ENCODE results near the gene PSMD11.
"Not testable (repeated sequence)": the region's sequence is repeated elsewhere in the genome, so short reads cannot be mapped to it uniquely, and the experiment has no call there.

The PSMD11 gene

GRCh38 chr17:32520737-32521404, 76.6 kb downstream of the PSMD11 start:
- no peak for ATAC-seq
- no peak for TF ChIP-seq OSR1 (CRISPR knock-in tag; IDR thresholded peaks at IDR 0.05)
- TF ChIP-seq ZNF565 (CRISPR knock-in tag; conservative IDR thresholded peaks at IDR 0.05; ENCODE audit: low read depth), result no peak
- TF ChIP-seq PPARA (CRISPR knock-in tag; IDR thresholded peaks at IDR 0.05; ENCODE audit: borderline replicate concordance), result no peak
- no peak for TF ChIP-seq ZFP30 (CRISPR knock-in tag; IDR thresholded peaks at IDR 0.05)
- TF ChIP-seq ARNTL (CRISPR knock-in tag; IDR thresholded peaks at IDR 0.05; ENCODE audit: borderline replicate concordance, low read depth), result no peak
- no peak for TF ChIP-seq GLIS3 (CRISPR knock-in tag; IDR thresholded peaks at IDR 0.05)
- TF ChIP-seq ISL1 (CRISPR knock-in tag; IDR thresholded peaks at IDR 0.05), result no peak

GRCh38 chr17:32523017-32523680, 78.8 kb downstream of the PSMD11 start:
- no peak for ATAC-seq
- TF ChIP-seq ZNF565 (CRISPR knock-in tag; conservative IDR thresholded peaks at IDR 0.05; ENCODE audit: low read depth) (no peak), ZFP30 (CRISPR knock-in tag; IDR thresholded peaks at IDR 0.05) (no peak), ISL1 (CRISPR knock-in tag; IDR thresholded peaks at IDR 0.05) (no peak), TSHZ2 (CRISPR knock-in tag; IDR thresholded peaks at IDR 0.05) (no peak), PATZ1 (CRISPR knock-in tag; IDR thresholded peaks at IDR 0.05; ENCODE audit: borderline replicate concordance) (no peak), ZC3H10 (CRISPR knock-in tag; IDR thresholded peaks at IDR 0.05) (no peak), BACH2 (CRISPR knock-in tag; IDR thresholded peaks at IDR 0.05; ENCODE audit: borderline replicate concordance) (no peak), ZNF70 (CRISPR knock-in tag; IDR thresholded peaks at IDR 0.05) (no peak), ARNTL (CRISPR knock-in tag; IDR thresholded peaks at IDR 0.05; ENCODE audit: borderline replicate concordance, low read depth) (no peak)

GRCh38 chr17:32523827-32524552, 79.7 kb downstream of the PSMD11 start:
- ATAC-seq, result no peak
- TF ChIP-seq ZNF70 (CRISPR knock-in tag; IDR thresholded peaks at IDR 0.05) (no peak), PATZ1 (CRISPR knock-in tag; IDR thresholded peaks at IDR 0.05; ENCODE audit: borderline replicate concordance) (no peak), TSHZ2 (CRISPR knock-in tag; IDR thresholded peaks at IDR 0.05) (no peak), CSRNP3 (CRISPR knock-in tag; IDR thresholded peaks at IDR 0.05) (no peak), ESRRG (CRISPR knock-in tag; IDR thresholded peaks at IDR 0.05) (no peak)

GRCh38 chr17:32524553-32524880, 80.2 kb downstream of the PSMD11 start:
- ATAC-seq, result not testable (repeated sequence)
